ENCODE measurements around the gene MAN1C1. TPM values are rescaled to one million over a fixed set of nuclear protein-coding genes. Genes with fewer than 3 reads are reported as not detected.

MAN1C1 gene
- total and polyA plus RNA-seq, 4 donors = 4.6 to 14.7 (median 13.1) TPM

DNA sequence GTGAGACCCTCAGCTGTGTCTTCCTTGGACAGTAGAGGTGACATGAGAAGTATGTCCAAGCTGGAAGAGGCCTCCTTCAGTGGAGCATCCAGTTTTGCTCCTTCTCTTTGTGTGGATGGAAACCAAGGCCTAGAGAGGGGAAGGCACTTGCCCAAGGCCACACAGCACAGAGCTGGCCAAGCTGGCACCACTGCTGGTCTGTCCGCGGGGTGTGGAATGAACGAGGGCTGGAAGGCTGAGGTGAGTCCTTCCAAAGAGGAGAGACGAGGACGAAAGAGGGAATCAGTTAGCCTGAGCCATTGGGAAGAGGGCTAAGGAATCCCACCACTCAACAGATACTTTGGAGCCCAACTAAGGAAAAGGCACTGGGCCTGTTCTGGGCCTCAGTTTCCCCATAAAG, 155.6 kb downstream of the MAN1C1 start:
- 95 to 99% methylated on average over 5 of the region's 5 CpGs for WGBS, 2 donors
- no peak for ATAC-seq (ENCODE audit: insufficient read depth, low FRiP score)
- Histone ChIP-seq H3K4me3 (no peak overlapping the region), H3K9ac (ENCODE audit: insufficient read depth in 1 of 2, low read length in 2 of 2) (no peak overlapping the region), H3K4me1 (ENCODE audit: control insufficient read depth in 5 of 5, insufficient read depth in 5 of 5, low read length in 5 of 5) (peaks cover 2 to 24% (median 12%) of the 10 kb centered on the region in 5 donors), H3K27me3 (ENCODE audit: control insufficient read depth in 3 of 3, insufficient read depth in 3 of 3, low read length in 2 of 3) (peaks cover 0 to 2% (median 0%) of the 10 kb centered on the region in 3 donors), H3K27ac (ENCODE audit: low read depth in 1 of 2, low read length in 1 of 2) (no peak overlapping the region), H3K36me3 (ENCODE audit: control insufficient read depth in 4 of 4, insufficient read depth in 4 of 4, low read length in 4 of 4) (peaks cover 0 to 20% (median 5%) of the 10 kb centered on the region in 4 donors), H3K9me3 (ENCODE audit: control insufficient read depth in 4 of 4, insufficient read depth in 3 of 4, low read length in 3 of 4) (no peaks in the 10 kb centered on the region)
- TF ChIP-seq CTCF (IDR thresholded peaks at IDR 0.05; ENCODE audit: control extremely low read depth, extremely low read depth) = no peak
- DNase-seq = no peak

DNA sequence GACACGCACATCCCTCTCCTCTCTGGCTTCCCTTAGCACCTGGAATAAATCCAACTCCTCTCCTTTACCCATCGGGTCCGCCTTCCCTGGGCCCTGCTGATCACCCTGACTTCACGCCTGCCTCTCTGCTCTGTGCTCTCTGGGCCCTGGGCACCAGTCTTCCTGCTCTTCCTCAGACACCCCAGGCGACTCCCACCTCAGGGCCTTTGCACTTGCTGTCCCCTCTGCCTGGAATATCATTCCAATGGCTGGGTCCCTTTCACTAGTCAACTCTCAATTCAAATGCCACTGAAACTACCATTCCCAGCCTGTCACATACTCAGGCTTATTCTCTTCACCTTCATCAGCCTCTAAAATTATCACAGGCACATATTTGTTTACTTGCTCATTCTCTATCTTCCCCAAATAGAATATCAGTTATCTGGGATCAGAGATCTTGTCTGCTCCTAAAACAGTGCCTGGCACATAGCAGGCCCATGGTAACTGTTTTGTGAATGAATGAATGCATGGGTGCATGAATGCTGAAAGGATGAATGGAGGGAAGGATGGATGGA, 156.2 kb downstream of the MAN1C1 start:
- no peak for TF ChIP-seq CTCF (IDR thresholded peaks at IDR 0.05; ENCODE audit: control extremely low read depth, extremely low read depth)
- no peak overlapping the region for H3K4me3 ChIP-seq
- H3K4me1 ChIP-seq (ENCODE audit: control insufficient read depth in 5 of 5, insufficient read depth in 5 of 5, low read length in 5 of 5) = peaks cover 2 to 24% (median 12%) of the 10 kb centered on the region in 5 donors
- DNase-seq (no peak), ATAC-seq (ENCODE audit: insufficient read depth, low FRiP score) (no peak)
- no peak overlapping the region for H3K9ac ChIP-seq (ENCODE audit: insufficient read depth in 1 of 2, low read length in 2 of 2)
- peaks cover 0 to 15% (median 5%) of the 10 kb centered on the region in 4 donors for H3K36me3 ChIP-seq (ENCODE audit: control insufficient read depth in 4 of 4, insufficient read depth in 4 of 4, low read length in 4 of 4)
- 93 to 96% methylated on average over 5 of the region's 5 CpGs for WGBS, 2 donors
- peaks cover 0 to 2% (median 0%) of the 10 kb centered on the region in 3 donors for H3K27me3 ChIP-seq (ENCODE audit: control insufficient read depth in 3 of 3, insufficient read depth in 3 of 3, low read length in 2 of 3)
- no peaks in the 10 kb centered on the region for H3K9me3 ChIP-seq (ENCODE audit: control insufficient read depth in 4 of 4, insufficient read depth in 3 of 4, low read length in 3 of 4)
- no peak overlapping the region for H3K27ac ChIP-seq (ENCODE audit: low read depth in 1 of 2, low read length in 1 of 2)

GRCh38 chr1:25773441-25774125, 157.0 kb downstream of the MAN1C1 start:
- H3K9ac ChIP-seq (ENCODE audit: insufficient read depth in 1 of 2, low read length in 2 of 2) = no peak overlapping the region
- 81 to 84% methylated on average over 4 of the region's 4 CpGs for WGBS, 2 donors
- ATAC-seq (ENCODE audit: insufficient read depth, low FRiP score) = no peak

More at GRCh38 chr1:25773441-25774125, 157.0 kb downstream of the MAN1C1 start:
- Histone ChIP-seq H3K4me3 (no peak overlapping the region), H3K9me3 (ENCODE audit: control insufficient read depth in 4 of 4, insufficient read depth in 3 of 4, low read length in 3 of 4) (no peaks in the 10 kb centered on the region), H3K4me1 (ENCODE audit: control insufficient read depth in 5 of 5, insufficient read depth in 5 of 5, low read length in 5 of 5) (peaks cover 2 to 24% (median 12%) of the 10 kb centered on the region in 5 donors), H3K36me3 (ENCODE audit: control insufficient read depth in 4 of 4, insufficient read depth in 4 of 4, low read length in 4 of 4) (peaks cover 0 to 12% (median 6%) of the 10 kb centered on the region in 4 donors), H3K27me3 (ENCODE audit: control insufficient read depth in 3 of 3, insufficient read depth in 3 of 3, low read length in 2 of 3) (peaks cover 0 to 2% (median 0%) of the 10 kb centered on the region in 3 donors), H3K27ac (ENCODE audit: low read depth in 1 of 2, low read length in 1 of 2) (no peak overlapping the region)
- peak in 2 of 3 donors; percentile 20 to 38 for DNase-seq
- TF ChIP-seq CTCF (IDR thresholded peaks at IDR 0.05; ENCODE audit: control extremely low read depth, extremely low read depth) = no peak
